DMS153 treated with DMSO at 0.1 percent for 48 hours (cell line): ENCODE measurements around the gene RBPJ.
"Not testable (repeated sequence)": the region's sequence is repeated elsewhere in the genome, so short reads cannot be mapped to it uniquely, and the experiment has no call there.

Source experiments
- DNase-seq: peaks from one replicate; lab custom pipeline; 2025; ENCODE audit not compliant: unreplicated experiment; lab: John Stamatoyannopoulos, UW

Gene RBPJ

GRCh38 chr4:26331380-26331950, 10.7 kb downstream of the RBPJ start:
- no peak for DNase-seq

DNA sequence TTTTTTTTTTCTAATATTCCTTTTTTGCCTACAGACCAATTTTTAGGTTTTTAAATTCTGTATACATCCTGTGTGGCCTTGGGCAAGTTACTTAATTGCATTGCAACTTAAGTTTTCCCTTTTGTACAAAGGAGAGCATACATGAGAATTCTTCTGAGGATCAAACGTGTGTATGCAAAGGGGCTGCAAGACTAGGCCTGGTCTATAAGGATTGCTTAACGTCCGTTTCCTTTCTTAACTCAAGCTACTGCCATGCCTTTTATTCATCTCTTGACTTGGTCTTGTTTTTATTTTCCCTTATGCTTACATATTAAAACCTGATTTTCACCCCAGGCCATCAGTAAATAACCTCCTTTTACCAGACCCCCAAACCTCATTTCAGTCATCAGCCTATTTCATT, 13.6 kb downstream of the RBPJ start:
- no peak for DNase-seq

DNA sequence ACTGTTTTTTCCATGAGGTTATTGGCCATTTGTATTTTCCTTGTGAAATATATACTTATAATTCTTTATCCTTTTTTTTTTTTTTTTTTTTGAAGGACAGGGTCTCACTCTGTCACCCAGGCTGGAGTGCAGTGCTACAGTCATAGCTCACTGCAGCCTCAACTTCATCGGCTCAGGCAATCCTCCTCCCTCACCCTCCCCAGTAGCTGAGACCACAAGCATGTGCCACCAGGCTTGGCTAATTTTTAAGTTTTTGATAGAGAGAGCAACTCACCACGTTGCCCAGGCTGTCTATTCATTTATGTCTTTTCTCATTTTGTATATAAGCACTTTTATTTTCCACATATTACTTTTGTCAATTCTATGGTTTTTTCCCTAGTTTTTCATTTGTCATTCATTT, 16.8 kb downstream of the RBPJ start:
- no peak for DNase-seq

GRCh38 chr4:26342328-26343037, 21.7 kb downstream of the RBPJ start:
- DNase-seq, result no peak

DNA sequence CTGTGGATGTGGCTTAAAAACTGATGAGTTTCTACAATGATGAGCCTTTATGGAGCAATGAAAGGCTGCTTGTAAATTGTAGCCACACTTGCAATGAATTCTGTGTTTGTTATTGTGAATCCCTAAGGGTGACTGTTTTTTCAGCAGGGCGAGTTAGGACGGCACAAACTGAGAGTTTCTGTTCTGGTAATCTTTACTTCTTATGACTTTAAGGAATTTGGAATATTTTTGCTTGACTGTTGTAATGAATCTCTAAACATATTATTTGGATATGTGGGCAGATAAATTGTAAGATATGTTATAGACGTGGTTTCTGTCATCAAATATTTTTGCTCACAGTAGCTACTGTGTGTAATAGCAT, 22.2 kb downstream of the RBPJ start:
- DNase-seq, result no peak

DNA sequence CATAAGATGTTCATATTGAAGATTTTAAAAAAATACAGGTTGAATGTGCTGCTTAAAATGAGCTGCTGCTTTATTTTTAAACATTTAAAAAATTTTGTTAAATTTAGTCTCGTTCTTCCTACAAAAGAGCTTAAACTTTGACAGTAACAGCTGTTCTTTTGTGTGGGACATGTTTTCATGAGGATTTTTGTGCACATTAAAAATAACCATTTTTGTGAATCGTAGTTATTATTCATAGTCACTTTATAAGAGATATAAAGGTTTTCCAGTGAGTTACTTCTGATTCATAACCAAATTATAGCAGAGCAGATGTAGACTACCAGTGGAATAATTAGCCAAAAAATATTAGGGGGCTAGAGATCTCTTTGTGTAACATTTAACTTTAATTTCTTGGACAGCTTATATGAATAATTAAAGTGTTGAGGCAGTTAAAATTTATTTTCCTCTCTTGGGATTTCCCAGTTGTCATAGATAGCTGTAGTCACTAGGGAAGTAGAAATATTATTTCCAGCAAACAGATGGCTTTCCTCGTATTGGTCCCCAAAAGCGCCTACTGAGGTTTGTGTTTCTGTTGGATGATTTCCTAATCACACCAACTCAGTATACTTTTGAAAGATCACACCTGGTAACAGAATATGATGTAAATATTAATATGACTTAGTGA, 24.2 kb downstream of the RBPJ start:
- DNase-seq, result no peak

- DNase-seq, result no peak
Observed at GRCh38 chr4:26345565-26345938, 24.7 kb downstream of the RBPJ start.

- no peak for DNase-seq
Observed at GRCh38 chr4:26346203-26346620, 25.4 kb downstream of the RBPJ start.

DNA sequence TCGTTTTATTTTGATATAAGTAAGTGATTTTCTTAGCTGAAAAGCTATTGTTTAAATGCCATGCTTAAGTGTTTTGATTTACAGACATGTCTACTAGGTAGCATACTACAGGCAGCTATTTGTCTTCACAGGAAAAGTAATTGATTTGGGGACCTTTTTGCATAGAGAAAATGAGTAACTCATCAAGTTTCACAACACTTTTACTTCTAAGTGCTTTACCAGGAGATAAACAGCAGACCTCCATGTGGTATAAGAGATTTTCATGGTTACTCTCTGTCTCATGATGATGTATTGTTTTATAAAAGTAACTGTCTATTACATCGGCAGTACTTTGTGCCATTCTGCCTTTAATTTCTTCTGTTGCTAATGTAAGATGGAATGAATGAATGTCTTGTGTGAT, 28.7 kb downstream of the RBPJ start:
- DNase-seq, result no peak

GRCh38 chr4:26351685-26352084, 30.9 kb downstream of the RBPJ start:
- DNase-seq, result no peak

- no peak for DNase-seq
Observed at GRCh38 chr4:26354491-26354890, 33.7 kb downstream of the RBPJ start.

- no peak for DNase-seq
Observed at GRCh38 chr4:26355392-26356052, 34.7 kb downstream of the RBPJ start.

DNA sequence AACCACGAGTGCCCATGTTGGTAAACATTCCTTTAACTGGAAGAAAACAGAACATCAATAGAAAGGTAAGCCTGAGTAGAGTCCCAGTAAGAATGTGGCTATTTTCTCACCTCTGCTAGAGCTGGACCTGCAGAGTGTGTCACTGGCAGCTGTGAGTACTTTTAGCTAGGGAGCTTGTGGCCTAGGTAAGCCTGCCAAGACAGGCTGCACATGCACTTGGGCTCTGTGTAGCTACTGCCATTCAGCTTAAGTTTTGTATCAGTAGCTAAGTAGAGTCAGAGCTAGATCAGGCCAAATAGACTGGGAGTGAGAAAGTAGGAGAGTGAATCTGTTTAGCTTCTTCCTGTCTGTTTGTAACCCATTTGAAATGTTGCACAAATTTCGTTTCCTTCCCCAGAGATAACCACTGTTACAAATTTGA, 35.3 kb downstream of the RBPJ start:
- no peak for DNase-seq

- DNase-seq, result not testable (repeated sequence)
Observed at GRCh38 chr4:26359521-26359920, 38.7 kb downstream of the RBPJ start.

DNA sequence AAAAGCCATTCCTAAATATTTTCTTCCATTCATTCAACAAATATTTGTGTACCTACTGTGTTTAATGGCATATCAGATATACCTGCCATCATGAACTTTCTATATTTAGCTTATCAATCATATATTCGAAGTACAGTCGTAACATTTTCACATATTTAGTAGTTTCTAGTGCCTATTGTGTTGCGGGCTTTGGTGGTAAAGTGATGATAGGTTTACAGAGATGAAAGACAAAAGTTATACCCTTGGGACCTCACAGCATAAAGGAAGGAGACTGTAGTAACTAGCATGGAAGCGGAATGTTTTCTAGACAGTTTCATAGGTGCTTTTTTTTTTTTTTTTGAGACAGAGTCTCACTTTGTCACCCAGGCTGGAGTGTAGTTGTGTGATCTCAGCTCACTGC, 39.5 kb downstream of the RBPJ start:
- no peak for DNase-seq

- no peak for DNase-seq
Observed at GRCh38 chr4:26360864-26361263, 40.0 kb downstream of the RBPJ start.

- DNase-seq, result no peak
Observed at GRCh38 chr4:26361297-26361696, 40.5 kb downstream of the RBPJ start.

- DNase-seq, result no peak
Observed at GRCh38 chr4:26362745-26363439, 42.1 kb downstream of the RBPJ start.

DNA sequence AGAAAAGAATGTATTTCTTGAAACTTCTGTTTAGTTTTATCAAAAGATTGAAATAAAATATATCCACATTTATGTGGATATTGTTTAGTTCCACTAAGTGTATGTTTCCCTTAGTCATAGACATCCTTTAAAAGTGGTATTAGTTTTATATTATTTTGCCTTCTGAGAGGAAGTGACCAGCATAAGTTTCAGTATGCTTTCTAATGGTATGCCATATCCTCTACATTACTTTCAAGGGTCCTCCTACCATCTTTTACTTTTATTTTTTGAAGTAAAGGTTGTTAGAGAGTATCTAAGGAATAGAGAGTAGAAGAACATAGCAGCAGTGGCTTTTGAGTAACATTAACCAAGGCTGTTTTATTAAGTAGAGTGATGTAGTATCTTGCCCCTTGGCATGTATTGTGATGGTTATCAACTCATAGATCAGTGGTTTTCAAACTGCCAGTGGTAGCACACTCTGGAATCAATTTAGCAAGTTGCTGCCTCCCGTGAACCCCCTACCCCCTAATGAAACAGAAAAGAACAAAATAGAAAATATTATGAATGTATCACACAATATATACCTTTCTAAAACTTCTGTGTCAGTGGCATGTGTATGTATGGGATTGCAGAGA, 44.8 kb downstream of the RBPJ start:
- no peak for DNase-seq

GRCh38 chr4:26367811-26368210, 47.0 kb downstream of the RBPJ start:
- DNase-seq, result no peak

DNA sequence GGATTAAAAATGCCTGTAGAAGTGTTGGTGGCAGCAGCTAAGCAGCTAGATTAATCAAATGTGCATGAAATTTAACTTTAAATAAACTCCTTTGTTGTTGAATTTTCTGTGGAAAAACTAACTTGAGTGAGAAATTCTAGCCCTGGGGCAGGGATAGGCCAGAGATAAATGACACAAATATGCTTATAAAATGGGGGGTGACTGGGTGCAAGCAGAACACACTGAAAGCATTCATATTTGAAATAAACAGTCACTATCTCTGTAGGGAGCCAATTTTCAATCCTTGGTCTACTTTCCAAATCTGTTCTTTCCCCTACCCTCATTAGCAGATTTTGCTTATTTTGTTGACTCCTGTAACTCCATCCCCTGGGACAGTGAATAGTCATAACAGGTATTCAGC, 47.9 kb downstream of the RBPJ start:
- no peak for DNase-seq
